Measurements from ENCODE around the gene MPP1.

MPP1 gene

DNA sequence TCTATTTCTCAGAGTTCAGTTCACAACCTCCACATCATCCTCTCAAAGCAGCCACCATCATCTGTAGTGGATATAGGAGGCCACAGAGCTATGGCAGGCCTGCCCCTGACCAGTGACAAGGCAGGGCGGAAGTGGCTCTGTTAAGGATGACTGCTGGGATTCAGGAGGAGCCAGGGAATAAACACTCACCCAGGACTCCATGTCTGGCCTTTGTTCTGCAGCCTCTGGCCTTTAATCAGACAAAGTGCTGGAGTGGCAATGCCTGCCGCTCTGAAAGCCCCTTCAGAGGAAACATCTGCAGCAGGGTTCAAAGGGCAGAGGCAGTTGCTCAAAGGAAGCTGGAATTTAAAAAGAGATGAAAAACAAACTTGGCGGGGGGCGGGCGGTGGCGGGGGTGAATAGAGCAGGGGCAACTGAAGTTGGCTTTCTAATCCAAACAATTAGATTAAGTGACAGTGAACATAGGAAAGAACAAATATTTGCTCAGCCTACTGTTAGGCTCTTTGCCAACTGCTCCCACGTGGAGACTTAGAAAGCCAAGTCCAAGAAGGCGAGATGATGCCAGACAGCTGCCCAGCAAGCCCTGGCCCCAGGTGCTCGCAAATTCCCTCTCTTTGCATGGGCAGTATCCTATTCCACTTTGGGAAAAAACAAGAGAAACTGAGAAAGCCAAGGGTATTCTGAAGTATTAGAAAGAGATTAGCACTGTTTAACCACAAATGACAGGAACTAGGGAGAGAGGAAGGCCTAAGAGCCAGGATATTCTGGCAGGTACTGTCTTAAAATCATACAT, 5.5 kb downstream of the MPP1 start:
- H3K27me3 ChIP-seq (ENCODE audit: low read depth, low read length) = no peaks in the 10 kb centered on the region
- no peak overlapping the region for H3K9ac ChIP-seq (ENCODE audit: low read length)
- no peak overlapping the region for H3K4me2 ChIP-seq (ENCODE audit: low read length)
- H3K4me1 ChIP-seq (ENCODE audit: low read length) = peaks cover 22% of the 10 kb centered on the region
- H3K79me2 ChIP-seq (ENCODE audit: low read length) = no peaks in the 10 kb centered on the region
- H3K4me3 ChIP-seq (ENCODE audit: low read length) = no peak overlapping the region
- TF ChIP-seq, protein P1, sequence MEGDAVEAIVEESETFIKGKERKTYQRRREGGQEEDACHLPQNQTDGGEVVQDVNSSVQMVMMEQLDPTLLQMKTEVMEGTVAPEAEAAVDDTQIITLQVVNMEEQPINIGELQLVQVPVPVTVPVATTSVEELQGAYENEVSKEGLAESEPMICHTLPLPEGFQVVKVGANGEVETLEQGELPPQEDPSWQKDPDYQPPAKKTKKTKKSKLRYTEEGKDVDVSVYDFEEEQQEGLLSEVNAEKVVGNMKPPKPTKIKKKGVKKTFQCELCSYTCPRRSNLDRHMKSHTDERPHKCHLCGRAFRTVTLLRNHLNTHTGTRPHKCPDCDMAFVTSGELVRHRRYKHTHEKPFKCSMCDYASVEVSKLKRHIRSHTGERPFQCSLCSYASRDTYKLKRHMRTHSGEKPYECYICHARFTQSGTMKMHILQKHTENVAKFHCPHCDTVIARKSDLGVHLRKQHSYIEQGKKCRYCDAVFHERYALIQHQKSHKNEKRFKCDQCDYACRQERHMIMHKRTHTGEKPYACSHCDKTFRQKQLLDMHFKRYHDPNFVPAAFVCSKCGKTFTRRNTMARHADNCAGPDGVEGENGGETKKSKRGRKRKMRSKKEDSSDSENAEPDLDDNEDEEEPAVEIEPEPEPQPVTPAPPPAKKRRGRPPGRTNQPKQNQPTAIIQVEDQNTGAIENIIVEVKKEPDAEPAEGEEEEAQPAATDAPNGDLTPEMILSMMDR (IDR thresholded peaks at IDR 0.05; ENCODE audit: low read depth, low read length) = no peak
- no peak for TF ChIP-seq EZH2phosphoT487 (IDR thresholded peaks at IDR 0.05; ENCODE audit: low read depth)
- H3K9me3 ChIP-seq (ENCODE audit: insufficient read depth, low read length) = no peaks in the 10 kb centered on the region
- H4K20me1 ChIP-seq (ENCODE audit: insufficient read depth, low read length) = no peaks in the 10 kb centered on the region
- H3K27ac ChIP-seq (ENCODE audit: low read length) = no peak overlapping the region
- no peaks in the 10 kb centered on the region for H3K36me3 ChIP-seq (replicated peaks; ENCODE audit: low read depth, low read length)
- H2AFZ ChIP-seq (ENCODE audit: low read depth, low read length) = no peak overlapping the region

DNA sequence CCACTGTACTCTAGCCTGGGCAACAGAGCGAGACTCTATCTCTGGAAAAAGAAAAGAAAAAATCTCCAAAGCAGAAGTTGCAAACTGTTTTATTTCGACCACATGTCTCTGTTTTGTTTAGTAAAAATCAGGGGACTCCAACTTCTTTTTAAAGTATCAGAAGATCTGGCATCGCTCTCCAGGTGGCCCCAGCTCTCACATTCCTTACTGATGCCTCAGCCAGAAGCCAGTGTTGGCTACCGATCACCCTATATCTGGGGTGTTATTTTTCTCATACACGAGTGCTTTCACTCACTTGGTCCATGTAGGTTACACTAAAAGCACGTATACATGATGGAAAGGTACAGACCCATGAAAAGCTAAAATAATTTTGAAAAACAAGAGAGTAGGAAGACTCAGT, 8.3 kb downstream of the MPP1 start:
- H2AFZ ChIP-seq (ENCODE audit: low read depth, low read length) = no peak overlapping the region
- no peak overlapping the region for H3K4me3 ChIP-seq (ENCODE audit: low read length)
- no peak for TF ChIP-seq EZH2phosphoT487 (IDR thresholded peaks at IDR 0.05; ENCODE audit: low read depth)
- TF ChIP-seq, protein P1 (IDR thresholded peaks at IDR 0.05; ENCODE audit: low read depth, low read length) = no peak
- no peaks in the 10 kb centered on the region for H4K20me1 ChIP-seq (ENCODE audit: insufficient read depth, low read length)
- no peaks in the 10 kb centered on the region for H3K27me3 ChIP-seq (ENCODE audit: low read depth, low read length)
- no peak overlapping the region for H3K9ac ChIP-seq (ENCODE audit: low read length)
- peak overlapping the region; percentile 26; the same call in 1 of the 2 replicates for H3K27ac ChIP-seq (ENCODE audit: low read length)
- no peaks in the 10 kb centered on the region for H3K9me3 ChIP-seq (ENCODE audit: insufficient read depth, low read length)
- peak overlapping the region; percentile 48 for H3K4me2 ChIP-seq (ENCODE audit: low read length)
- no peaks in the 10 kb centered on the region for H3K79me2 ChIP-seq (ENCODE audit: low read length)
- no peaks in the 10 kb centered on the region for H3K36me3 ChIP-seq (replicated peaks; ENCODE audit: low read depth, low read length)
- H3K4me1 ChIP-seq (ENCODE audit: low read length) = peaks cover 20% of the 10 kb centered on the region

DNA sequence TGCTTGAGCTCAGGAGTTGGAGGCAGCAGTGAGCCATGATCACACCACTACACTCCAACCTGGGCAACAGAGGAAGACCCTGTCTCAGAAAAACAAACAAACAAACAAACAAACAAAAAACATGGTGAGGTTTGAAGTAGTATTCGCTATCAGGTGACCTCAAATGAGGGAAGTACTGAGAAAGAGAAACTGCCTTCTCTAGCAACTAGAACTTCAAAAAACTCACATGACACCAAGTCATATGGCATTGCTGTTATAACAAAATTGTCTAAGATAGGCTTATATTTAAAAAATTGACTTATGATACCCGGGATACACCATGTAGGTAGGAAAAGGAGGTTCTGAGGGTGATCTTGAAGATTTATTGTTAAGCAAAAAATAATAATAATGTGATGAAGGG, 10.3 kb downstream of the MPP1 start:
- Histone ChIP-seq H3K36me3 (replicated peaks; ENCODE audit: low read depth, low read length) (no peaks in the 10 kb centered on the region), H3K79me2 (ENCODE audit: low read length) (no peaks in the 10 kb centered on the region), H3K4me2 (ENCODE audit: low read length) (no peak overlapping the region), H3K9ac (ENCODE audit: low read length) (no peak overlapping the region), H2AFZ (ENCODE audit: low read depth, low read length) (no peak overlapping the region), H3K4me1 (ENCODE audit: low read length) (peaks cover 13% of the 10 kb centered on the region), H3K27ac (ENCODE audit: low read length) (no peak overlapping the region), H3K4me3 (ENCODE audit: low read length) (no peak overlapping the region), H3K27me3 (ENCODE audit: low read depth, low read length) (no peaks in the 10 kb centered on the region), H4K20me1 (ENCODE audit: insufficient read depth, low read length) (no peaks in the 10 kb centered on the region), H3K9me3 (ENCODE audit: insufficient read depth, low read length) (no peaks in the 10 kb centered on the region)
- TF ChIP-seq EZH2phosphoT487 (IDR thresholded peaks at IDR 0.05; ENCODE audit: low read depth) = no peak
- TF ChIP-seq, protein P1 (IDR thresholded peaks at IDR 0.05; ENCODE audit: low read depth, low read length) = no peak

DNA sequence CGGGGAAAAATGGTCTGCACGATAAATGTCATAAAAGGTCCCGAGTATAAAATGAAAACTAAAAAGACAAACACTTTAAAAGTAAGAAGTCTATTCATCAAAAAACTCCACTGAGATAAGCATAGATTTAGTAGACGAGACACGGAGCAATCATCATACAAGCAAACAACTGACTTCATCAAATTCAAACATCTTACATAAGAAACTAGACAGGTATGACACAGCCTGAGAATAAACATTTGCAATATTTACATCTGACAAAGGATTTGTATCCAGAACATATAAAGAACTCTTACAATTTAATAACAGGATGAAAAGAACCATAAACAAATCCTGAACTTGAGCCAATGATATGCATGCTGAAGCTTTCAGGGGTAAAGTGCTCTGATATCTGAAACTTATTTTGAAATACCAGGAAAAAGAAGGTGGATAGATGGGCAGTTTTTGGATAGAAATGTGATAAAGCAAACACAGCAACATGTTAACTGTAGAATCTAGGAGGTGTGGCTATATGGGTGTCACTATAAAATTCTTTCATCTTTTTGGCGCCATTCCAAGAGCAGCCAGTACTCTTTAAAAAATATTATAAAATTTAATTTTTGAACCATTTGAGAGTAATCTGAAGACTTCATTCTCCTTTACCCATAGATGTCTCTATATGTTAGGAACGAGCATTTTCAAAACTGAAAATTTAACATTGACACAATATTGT, 12.0 kb downstream of the MPP1 start:
- Histone ChIP-seq H3K4me3 (ENCODE audit: low read length) (no peak overlapping the region), H3K36me3 (replicated peaks; ENCODE audit: low read depth, low read length) (no peaks in the 10 kb centered on the region), H3K27me3 (ENCODE audit: low read depth, low read length) (no peaks in the 10 kb centered on the region), H3K9ac (ENCODE audit: low read length) (no peak overlapping the region), H3K4me2 (ENCODE audit: low read length) (no peak overlapping the region), H3K4me1 (ENCODE audit: low read length) (peaks cover 13% of the 10 kb centered on the region), H2AFZ (ENCODE audit: low read depth, low read length) (no peak overlapping the region), H3K27ac (ENCODE audit: low read length) (no peak overlapping the region), H4K20me1 (ENCODE audit: insufficient read depth, low read length) (no peaks in the 10 kb centered on the region), H3K9me3 (ENCODE audit: insufficient read depth, low read length) (no peaks in the 10 kb centered on the region), H3K79me2 (ENCODE audit: low read length) (no peaks in the 10 kb centered on the region)
- TF ChIP-seq, protein P1 (IDR thresholded peaks at IDR 0.05; ENCODE audit: low read depth, low read length) = no peak
- TF ChIP-seq EZH2phosphoT487 (IDR thresholded peaks at IDR 0.05; ENCODE audit: low read depth) = no peak
